Renal pelvis (tissue), 4 donors: Measurements from ENCODE around the gene ZNF564. TPM values are rescaled to one million over a fixed set of nuclear protein-coding genes. Genes with fewer than 3 reads are reported as not detected.
A peak's percentile ranks its signal among the peaks of the same experiment; 100 is the strongest.
"Not testable (repeated sequence)": the region's sequence is repeated elsewhere in the genome, so short reads cannot be mapped to it uniquely, and the experiment has no call there.

Experiments
- DNase-seq: peaks from one replicate; pipeline ENCODE4 v3.0.0-alpha.2; 2013
- polyA plus RNA-seq, 3 donors: library from polyadenylated mRNA; unstranded; fragments of 120-200 nt; gene quantifications; one replicate each; pipeline ENCODE4 v1.2.1, GENCODE V29; 2013; ENCODE audit not compliant: insufficient read length in 3 of 3

Gene ZNF564
- polyA plus RNA-seq, 3 donors, result 12.0 to 13.6 (median 12.7) TPM

- DNase-seq, result no peak
Measured at GRCh38 chr19:12526542-12526941, 24.7 kb downstream of the ZNF564 start.

GRCh38 chr19:12521996-12522395 is 29.3 kb downstream of the ZNF564 start:
- DNase-seq, result no peak

DNA sequence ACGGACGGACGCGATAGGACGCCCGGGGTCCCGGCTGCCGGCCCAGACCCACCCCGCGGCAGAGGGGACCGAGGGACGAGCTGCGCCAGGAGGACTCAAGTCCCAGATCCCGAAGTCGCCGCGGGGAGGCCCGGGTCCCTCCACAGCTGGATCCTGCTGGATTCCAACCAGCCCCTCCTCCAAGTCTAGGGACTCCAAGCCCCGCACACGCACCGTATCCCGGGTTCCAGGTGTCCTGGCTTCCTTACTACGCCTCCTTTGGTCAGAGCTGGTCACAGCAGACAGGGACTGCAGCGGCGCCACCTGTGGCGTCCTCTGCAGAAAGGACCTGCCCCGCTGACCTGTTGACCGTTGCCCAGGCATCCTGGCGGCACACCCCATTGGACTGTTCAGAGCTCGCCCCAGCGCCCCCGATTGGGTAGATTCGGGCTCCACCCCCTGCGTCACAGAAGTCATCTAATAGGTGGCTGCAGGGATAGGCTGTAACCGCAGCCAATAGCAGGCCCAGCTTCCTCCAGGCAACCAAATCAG is 37.7 kb downstream of the ZNF564 start:
- DNase-seq, result peak; percentile 19

- no peak for DNase-seq
Measured at GRCh38 chr19:12497032-12497431, 54.2 kb downstream of the ZNF564 start.

- DNase-seq, result no peak
Measured at GRCh38 chr19:12496480-12496879, 54.8 kb downstream of the ZNF564 start.

DNA sequence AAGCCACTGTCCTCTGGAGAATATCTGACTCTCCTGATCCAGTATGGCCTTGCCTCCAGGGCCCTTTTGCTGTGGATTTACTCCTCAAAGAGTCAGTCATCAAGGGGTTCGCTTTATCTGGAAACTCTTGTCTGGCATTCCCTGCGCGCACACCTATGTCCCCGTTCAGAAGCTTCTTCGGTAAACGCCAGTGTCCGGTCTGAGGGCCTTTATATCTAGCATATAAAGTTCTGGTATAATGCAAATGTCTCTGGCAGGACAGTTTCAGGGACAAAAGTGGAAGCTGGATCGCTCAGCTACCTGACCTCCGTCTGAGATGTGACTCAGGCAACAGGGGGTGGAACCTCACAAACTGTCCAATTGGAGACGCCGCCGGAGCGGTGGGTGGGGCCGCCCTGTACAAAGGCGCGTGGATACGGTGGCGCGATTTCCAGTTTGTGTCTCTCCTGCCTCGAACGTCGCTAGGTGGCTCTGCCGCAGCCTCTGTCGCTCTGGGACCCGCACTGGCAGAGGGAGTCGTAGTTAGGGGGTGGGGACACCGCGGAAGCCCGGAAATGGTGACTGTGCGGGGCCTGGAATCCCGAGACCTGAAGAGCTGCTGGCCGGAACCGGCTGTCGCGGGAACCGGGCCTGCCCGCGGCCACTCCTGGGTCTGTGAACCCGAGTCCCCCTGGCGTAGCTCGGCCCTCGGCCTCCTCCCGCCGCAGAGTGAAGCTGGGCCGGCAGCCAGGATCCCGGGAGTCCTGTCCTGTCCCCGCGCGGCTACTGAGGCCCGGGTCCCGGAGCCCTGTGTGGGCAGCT is 56.1 kb downstream of the ZNF564 start:
- peak; percentile 96 for DNase-seq

GRCh38 chr19:12494260-12494860 is 56.9 kb downstream of the ZNF564 start:
- no peak for DNase-seq

DNA sequence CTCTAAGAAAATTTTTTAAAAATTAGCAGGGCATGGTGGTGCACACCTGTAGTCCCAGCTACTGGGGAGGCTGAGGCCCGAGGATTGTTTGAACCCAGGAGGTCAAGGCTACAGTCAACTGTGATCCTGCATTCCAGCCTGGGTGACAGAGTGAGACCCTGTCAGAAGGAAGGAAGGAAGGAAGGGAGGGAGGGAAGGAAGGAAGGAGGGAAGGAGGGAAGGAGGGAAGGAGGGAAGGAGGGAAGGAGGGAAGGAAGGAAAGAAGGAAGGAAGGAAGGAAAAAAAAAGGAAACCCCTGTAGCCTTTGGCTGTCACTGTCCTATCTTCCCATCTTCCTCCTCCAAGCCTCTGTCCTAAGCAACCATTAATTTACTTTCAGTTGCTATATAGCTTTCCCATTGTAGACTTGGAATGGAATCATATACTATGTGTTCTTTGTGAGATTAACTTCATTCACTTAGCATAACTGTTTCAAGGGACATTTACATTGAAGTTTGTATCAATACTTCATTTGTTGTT is 65.0 kb downstream of the ZNF564 start:
- DNase-seq, result not testable (repeated sequence)

DNA sequence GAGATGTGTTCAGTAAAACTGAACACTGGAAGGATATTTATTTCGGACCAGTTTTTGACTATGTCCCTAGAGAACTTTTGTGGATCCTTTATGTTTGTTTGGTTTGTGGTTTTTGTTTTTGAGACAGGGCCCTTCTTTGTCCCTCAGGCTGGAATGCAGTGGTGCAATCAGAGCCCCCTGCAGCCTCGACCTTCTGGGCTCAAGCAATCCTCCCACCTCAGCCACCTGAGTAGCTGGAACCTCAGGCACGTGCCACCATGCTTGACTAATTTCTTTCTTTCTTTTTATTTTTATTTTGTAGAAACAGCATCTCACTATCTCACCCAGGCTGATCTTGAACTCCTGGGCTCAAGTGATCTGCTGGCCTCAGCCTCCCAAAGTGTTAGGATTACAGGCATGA is 65.7 kb downstream of the ZNF564 start:
- no peak for DNase-seq

GRCh38 chr19:12485052-12485416 is 66.2 kb downstream of the ZNF564 start:
- no peak for DNase-seq

- DNase-seq, result peak; percentile 94
Measured at GRCh38 chr19:12484371-12485051, 66.8 kb downstream of the ZNF564 start, which contains the start of gene ZNF709. TSS of gene ZNF709 (minus strand) at chr19:12484816. CDS start at chr19:12484657, 159 bp downstream.

DNA sequence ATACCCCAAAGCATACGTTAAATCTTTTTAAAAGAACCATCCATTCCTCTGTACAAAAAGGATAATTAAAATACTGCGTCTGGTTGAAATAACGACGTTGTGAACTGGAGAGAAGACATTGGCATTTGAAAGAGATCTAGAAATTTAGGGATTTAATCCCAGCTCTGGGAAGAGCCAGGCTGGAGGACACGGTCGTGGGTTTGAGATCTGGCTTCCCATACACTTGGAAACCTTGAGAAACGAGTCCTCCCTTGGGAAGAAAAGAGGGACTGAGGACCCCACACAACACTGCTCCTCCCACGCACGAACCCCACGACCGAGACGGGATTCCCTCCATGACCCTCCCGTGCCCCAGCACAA is 67.3 kb downstream of the ZNF564 start:
- DNase-seq, result no peak

DNA sequence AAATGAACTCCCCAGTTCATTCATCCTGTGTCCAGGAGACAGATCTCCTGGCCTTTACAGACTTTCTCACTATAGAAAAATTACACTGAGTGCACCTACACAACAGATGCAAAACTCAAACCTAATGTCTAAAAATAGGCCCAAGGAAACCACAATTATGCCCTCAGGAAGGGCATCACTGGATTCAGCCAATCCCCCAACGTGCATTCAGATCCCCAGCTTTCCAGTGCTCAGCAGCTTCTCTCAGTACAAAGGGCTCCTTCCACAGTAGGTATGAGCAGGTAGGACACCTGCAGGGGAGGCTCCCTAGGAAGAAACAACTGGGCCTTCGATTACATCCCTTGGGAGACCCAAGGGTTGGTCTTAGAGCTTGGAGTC is 68.8 kb downstream of the ZNF564 start:
- no peak for DNase-seq

GRCh38 chr19:12481781-12482508 is 69.3 kb downstream of the ZNF564 start:
- no peak for DNase-seq

- no peak for DNase-seq
Measured at GRCh38 chr19:12478234-12478941, 72.9 kb downstream of the ZNF564 start.

Other genes with a start within 250 kb of the ZNF564 start
- 1 to 10 TPM; 3.6 to 5.1 (median 4.2) TPM for gene ZNF563, start 217.8 kb downstream of the ZNF564 start, polyA plus RNA-seq
- 1 to 10 TPM; 5.7 to 6.4 (median 6.1) TPM for gene ZNF442, start 185.8 kb downstream of the ZNF564 start, polyA plus RNA-seq
- 1 to 10 TPM; 6.7 to 8.4 (median 7.6) TPM for gene ZNF799, start 150.2 kb downstream of the ZNF564 start, polyA plus RNA-seq
- gene ZNF443, start 110.5 kb downstream of the ZNF564 start, polyA plus RNA-seq, result 10 to 100 TPM; 10.2 to 13.3 (median 11.0) TPM
- 10 to 100 TPM in 1 of 3 donors, 1 to 10 TPM in 2; 6.1 to 13.9 (median 7.5) TPM for gene ZNF709, start 66.7 kb downstream of the ZNF564 start, polyA plus RNA-seq
- gene ZNF490, start 59.3 kb upstream of the ZNF564 start, polyA plus RNA-seq, result 1 to 10 TPM; 4.2 to 5.8 (median 5.6) TPM
- gene ZNF791, start 59.4 kb upstream of the ZNF564 start, polyA plus RNA-seq, result 10 to 100 TPM; 14.8 to 26.2 (median 22.0) TPM
- gene MAN2B1, start 115.3 kb upstream of the ZNF564 start, polyA plus RNA-seq, result 10 to 100 TPM; 31.3 to 41.3 (median 37.8) TPM
- gene WDR83, start 115.3 kb upstream of the ZNF564 start, polyA plus RNA-seq, result 10 to 100 TPM; 19.7 to 27.9 (median 27.8) TPM
- 10 to 100 TPM; 83.0 to 91.7 (median 87.7) TPM for gene DHPS, start 130.4 kb upstream of the ZNF564 start, polyA plus RNA-seq
- gene GNG14, start 136.5 kb upstream of the ZNF564 start, polyA plus RNA-seq, result under 1 TPM in 2 of 3 donors, not detected in 1; 0.28 to 0.68 TPM
- 10 to 100 TPM; 16.6 to 18.9 (median 18.3) TPM for gene FBXW9, start 145.1 kb upstream of the ZNF564 start, polyA plus RNA-seq
- gene TNPO2, start 172.4 kb upstream of the ZNF564 start, polyA plus RNA-seq, result 10 to 100 TPM; 73.6 to 96.4 (median 81.7) TPM
- gene TRIR, start 183.2 kb upstream of the ZNF564 start, polyA plus RNA-seq, result 100 to 1,000 TPM; 172 to 217 (median 201) TPM
- 10 to 100 TPM; 86.8 to 98.0 (median 91.7) TPM for gene GET3, start 186.0 kb upstream of the ZNF564 start, polyA plus RNA-seq
- under 1 TPM in 1 of 3 donors, not detected in 2; 0.15 TPM for gene BEST2, start 200.3 kb upstream of the ZNF564 start, polyA plus RNA-seq
- gene HOOK2, start 224.1 kb upstream of the ZNF564 start, polyA plus RNA-seq, result 10 to 100 TPM; 48.8 to 89.5 (median 81.1) TPM
- 10 to 100 TPM; 19.6 to 28.7 (median 20.5) TPM for gene JUNB, start 240.0 kb upstream of the ZNF564 start, polyA plus RNA-seq